ENCODE measurements around the gene PRODH.
A peak's percentile ranks its signal among the peaks of the same experiment; 100 is the strongest.
"Not testable (repeated sequence)": the region's sequence is repeated elsewhere in the genome, so short reads cannot be mapped to it uniquely, and the experiment has no call there.

The PRODH gene, protein sequence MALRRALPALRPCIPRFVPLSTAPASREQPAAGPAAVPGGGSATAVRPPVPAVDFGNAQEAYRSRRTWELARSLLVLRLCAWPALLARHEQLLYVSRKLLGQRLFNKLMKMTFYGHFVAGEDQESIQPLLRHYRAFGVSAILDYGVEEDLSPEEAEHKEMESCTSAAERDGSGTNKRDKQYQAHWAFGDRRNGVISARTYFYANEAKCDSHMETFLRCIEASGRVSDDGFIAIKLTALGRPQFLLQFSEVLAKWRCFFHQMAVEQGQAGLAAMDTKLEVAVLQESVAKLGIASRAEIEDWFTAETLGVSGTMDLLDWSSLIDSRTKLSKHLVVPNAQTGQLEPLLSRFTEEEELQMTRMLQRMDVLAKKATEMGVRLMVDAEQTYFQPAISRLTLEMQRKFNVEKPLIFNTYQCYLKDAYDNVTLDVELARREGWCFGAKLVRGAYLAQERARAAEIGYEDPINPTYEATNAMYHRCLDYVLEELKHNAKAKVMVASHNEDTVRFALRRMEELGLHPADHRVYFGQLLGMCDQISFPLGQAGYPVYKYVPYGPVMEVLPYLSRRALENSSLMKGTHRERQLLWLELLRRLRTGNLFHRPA

DNA sequence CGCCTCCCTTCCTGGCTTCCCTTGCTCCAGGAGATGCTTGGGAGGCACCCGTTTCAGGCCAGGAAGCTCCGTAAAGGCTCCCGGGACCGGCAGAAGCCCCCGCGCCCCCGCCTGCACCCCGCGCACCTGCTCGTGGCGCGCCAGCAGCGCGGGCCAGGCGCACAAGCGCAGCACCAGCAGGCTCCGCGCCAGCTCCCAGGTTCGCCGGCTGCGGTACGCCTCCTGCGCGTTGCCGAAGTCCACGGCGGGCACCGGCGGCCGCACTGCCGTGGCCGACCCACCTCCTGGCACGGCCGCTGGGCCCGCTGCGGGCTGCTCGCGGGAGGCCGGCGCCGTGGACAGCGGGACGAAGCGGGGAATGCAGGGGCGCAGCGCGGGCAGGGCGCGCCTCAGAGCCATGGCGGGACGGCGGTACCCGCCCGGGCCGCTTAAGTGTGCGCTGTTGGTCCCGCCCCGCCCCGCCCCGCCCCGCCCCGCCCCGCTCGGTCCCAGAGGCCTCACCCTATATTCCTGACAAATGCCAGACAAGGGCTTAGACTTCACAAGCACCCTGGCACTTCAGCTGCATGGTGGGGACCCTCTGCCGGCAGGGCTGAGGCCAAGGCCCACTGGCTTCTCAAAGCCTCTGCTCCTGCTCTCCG, at the start of gene PRODH:
TSS of gene PRODH (minus strand) at position 405 of the 641 bp plus-strand sequence. CDS start at position 399, 6 bp downstream.
- no peak for DNase-seq (ENCODE audit: low read depth in 3 of 3)

DNA sequence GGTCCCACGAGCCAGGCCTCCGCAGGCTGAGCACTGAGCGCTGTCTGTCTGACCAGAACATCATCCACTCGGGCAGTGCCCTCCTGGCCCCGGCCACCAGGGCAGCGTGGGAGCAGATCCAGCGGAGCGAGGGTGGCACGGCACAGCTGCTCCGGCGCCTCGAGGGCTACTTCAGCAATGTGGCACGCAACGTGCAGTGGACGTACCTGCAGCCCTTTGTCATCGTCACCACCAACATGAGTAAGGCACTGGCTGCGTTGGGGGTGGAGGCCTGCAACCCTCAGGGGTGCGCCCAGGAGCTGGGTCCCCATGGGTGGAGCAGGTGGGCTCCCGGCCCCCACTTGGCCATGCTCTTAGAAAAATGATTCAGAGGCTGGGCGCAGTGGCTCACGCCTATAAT, 49.7 kb upstream of the PRODH start:
- no peak for DNase-seq (ENCODE audit: low read depth in 3 of 3)

DNA sequence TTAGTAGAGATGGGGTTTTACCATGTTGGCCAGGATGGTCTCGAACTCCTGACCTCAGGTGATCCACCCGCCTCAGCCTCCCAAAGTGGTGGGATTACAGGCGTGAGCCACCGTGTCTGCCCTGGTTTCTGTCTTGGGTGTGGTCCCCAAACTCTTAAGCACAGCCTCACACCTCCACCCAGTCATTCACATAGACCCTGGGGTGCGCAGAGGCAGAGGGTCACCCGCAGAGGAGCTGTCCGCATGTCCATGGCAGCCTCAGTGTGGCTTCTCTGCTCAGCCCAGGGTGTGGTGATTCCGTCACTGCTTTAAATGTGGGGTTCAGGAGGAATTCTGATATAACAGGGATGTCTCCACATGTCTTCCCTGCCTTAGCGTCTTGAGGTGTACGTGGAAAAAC, 48.5 kb upstream of the PRODH start:
- DNase-seq (ENCODE audit: low read depth in 3 of 3) = no peak

DNA sequence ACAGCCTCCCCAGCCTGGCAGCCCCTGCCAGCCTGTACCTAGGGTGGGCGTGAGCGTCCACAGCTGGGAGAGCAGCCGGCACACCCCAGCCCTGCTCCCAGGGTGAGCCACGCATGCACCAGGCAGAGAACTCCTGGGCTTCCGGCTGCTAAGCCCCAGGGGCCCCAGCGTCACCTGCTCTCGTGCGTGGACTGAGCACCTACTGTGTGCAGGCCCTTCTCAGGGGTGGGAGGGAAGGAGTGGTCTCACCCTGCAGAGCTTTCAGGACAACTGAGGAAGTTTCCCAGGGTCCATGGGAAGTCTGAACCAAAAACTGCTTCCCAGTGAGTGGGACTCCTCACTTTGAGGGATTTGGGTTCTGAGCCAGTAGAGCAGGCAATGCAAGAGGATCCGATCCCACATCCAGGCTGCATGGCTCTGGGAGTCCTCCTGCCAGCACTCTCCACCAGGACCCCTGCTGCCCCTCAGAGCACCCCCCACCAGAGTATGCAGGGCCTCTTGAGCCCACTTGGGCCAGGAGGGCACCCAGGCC, 47.1 kb upstream of the PRODH start:
- no peak for DNase-seq (ENCODE audit: low read depth in 3 of 3)

DNA sequence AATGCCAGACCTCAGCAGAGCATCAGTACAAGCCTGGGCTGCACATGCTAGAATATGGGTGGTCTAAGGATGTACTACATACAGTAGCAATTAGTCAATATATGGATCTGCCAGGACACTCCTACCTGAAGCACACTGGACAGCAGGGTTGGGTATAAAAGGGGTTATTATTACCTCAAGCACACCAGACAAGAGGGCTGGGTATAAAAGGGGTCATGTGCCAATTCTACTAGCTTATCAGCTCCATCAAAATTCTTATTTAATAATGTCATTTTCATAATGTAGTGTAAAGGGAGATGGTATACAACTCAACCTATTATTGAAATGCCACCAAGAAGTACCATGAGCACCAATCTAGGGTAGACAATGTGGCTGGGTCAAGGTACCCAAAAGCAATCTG, 44.7 kb upstream of the PRODH start:
- DNase-seq (ENCODE audit: low read depth in 3 of 3) = no peak

DNA sequence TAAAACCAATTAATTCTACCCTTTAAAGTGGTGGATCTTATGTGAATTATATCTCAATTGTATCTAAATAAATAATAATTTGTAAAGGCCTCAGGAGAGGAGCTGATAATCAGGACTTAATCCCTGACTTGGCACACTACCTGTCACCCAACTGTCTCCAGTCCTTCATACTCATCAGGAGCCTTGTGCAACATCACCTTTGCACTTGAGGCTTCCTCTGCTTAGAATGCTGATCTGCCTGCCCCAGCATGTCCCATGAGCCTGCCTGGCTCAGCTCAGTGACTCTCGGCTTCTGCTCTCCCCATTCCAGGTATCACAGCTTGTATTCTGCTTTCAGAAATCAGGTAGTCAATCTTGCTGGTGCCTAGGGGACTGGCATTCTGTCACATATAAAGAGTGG, 43.9 kb upstream of the PRODH start:
- DNase-seq (ENCODE audit: low read depth in 3 of 3) = no peak

DNA sequence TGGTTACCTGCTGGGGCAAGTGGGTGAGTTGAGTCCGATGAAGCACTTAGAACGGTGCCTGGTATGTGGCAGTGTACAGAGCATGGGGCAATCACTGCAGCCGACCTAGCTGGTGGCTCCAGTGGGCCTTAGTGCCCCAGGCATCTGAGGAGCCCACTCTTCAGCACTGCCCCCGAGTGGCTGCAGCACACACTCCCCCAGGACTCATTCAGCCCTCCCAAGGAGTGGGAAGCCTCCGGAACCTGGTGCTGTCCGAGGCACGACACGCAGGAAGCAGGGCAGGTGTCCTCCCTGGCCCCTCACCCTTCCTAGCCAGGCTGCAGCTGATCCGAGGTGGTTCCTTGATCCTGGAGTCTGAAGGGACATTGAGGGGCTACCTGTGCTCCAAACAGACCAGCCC, 42.4 kb upstream of the PRODH start:
- no peak for DNase-seq (ENCODE audit: low read depth in 3 of 3)

DNA sequence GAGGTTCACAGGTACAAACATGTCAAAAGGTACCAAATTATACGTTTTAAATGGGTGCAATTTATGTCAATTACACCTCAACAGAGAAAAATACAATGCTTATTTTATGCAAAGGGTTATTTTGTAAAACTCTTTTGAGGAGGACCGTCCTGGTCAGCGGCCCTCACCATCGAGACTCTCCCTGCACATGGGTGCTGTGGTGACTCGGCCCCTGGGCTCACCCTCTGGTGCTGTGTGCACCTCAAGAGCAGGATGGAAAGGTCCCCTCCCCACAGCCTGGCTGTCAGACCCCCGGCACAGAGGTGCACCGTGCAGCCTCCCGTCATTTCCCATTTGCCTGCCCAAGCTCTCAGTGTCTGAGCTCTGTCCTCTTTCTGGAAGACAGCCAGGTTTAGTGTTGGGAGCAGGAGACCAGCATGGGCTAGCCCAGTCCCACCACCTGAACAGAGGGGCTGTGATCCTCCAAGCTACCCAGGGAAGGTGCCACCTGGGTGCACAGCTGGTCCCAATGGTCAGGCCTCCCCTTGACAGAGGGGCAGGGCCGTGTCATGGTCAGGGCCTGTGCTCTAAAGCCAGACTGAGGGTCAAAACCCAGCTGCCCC, 41.8 kb upstream of the PRODH start:
- no peak for DNase-seq (ENCODE audit: low read depth in 3 of 3)

DNA sequence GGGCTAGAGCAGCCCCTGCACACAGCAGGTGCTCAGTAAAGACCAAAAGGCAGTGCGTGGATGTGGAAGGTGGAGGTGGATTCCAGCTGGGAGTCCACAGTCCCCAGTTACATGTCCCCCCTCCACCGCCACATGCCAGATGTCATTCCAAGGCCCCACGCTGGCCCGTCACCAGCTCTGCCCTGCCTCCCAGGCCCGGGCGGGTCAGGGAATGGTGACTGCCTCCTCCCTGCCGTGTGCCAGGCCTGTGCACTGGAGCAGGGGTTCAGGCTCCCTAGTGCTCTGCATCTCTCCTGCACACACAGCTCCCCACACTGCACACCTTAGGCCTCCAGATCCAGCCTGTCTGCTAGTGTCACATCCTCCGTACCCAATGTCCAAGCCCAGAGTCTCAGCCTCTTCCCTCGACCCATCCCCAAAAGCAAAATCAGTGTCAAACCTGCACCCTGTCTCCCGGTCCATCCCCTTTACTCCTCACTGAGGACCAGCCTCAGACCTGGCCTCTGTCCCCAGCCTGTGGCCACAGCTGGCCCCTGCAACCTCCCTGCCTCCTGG, 40.2 kb upstream of the PRODH start:
- no peak for DNase-seq (ENCODE audit: low read depth in 3 of 3)

DNA sequence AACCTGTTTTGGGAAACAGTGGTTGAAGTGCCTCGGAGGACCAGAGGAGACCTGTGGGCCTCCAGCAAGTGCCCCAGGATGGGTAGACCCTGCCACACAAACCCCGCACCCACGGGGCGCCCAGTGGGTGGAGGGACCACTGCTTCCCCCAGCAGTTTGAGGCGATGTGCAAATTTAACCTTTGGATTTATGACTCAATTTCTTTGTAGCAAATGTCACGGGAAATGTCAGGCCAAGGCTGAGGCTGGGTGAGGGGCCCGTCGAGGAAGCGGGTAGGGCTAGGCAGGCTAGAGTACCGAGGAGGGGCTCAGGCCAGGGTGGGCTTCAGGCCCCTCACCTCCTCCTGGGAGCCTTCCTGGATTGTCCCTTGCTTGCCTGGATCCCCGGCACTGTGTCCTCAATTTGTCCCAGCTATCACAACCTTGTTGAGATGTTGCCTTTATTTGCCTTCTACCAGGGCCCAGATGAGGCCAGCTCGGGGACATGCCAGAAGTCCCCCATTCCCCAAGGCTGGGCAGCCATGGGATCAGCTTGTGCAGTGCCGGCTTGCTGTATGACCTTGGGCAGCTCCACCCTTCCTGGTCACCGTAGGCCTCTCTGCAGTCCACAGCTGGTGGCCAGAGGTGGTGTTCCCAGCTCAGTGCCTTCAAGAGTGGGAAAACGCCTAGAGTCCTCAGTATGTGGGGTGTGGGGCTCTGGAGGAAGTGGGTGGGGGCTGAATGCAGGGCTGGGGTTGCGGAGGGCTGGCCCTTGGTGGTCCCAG, 39.5 kb upstream of the PRODH start:
- DNase-seq (ENCODE audit: low read depth in 3 of 3) = no peak

DNA sequence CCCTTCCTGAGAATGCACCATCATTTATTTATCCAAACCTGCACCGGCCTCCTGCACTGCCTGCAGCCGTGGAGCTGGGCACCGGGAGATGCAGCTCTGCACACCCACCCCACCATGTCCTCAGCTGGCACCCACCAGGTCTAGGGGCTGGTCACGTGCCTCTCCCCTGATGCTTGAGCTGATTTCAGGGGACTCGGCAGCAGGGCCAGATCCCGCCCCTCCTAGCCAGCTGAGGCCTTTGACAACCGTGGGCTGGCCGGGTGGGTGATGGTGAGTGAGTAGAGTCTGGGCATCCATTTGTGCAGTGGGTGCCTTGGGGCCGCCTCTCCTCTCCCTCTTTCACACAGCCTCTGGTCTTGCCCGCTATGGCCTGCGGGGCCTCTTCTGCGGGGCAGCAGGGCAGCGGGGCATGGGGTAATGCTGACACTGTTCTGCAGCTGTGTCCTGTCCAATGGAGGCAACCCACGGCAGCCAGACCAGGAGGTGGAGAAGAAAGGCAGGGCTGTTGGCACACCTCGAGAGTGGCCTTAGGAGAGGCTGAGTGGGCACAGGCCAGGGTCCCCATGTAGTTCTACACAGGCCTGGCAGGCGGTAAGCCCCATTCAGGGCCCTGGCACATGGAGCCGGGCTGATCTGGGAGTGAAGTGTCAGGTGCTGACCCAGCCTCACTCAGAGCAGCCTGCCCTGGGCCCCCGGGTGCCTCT, 38.5 kb upstream of the PRODH start:
- no peak for DNase-seq (ENCODE audit: low read depth in 3 of 3)

DNA sequence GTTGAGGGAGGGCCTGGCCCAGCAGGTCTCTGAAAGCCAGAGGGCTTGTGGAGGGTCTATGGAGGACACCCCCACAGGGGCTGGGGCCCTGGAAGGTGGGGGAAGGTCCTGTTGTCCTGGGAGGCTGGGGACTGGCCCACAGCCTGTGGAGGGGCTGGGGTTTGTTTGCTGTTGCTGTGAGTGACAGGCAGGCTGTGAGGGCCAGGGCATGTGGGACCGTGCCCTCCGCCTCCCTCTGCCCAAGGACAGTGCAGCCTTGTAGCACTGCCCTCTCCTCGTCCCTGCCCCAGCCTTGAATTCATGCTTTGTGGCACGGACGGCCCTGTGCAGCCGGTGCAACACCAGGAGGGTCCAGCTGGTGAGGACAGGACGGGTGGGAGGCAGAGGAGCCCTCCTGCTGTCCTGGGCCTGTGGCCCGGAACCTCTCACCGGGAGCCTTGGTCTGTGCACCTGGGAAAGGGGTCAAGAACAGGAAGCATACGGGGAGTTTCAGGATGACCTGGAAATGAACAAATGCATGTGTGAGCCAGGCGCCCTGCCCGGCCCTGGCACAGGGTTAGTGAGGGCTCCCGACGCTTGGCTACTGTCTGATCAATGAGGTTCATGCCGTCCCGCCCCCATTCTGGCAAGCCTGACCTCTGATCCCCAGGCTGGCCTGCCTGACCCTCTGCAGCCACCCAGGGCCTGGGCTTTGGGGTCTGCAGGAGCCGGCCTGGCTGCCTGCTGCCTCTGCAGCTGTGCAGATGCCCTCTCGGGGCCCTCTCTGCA, 37.4 kb upstream of the PRODH start:
- DNase-seq (ENCODE audit: low read depth in 3 of 3) = no peak

DNA sequence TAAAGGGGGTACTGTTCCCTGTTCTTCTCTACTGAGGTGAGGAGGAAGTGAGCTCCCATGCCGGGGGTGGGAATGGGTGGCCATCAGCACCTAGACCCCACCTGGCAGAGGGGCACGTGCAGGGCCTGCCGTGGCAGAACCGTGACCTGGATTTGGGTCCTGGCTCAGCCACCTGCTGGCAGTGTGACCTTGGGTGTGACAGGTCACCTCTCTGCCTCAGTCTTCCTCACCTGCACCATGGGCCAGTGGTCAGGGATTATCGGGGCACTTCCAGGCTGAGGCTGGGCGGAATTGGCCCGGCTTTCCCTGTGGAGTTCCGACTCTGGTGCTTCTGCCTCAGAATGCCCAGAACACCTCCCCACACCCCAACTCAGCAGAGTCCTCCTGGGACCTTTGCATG, 36.5 kb upstream of the PRODH start:
- not testable (repeated sequence) for DNase-seq (ENCODE audit: low read depth in 3 of 3)

DNA sequence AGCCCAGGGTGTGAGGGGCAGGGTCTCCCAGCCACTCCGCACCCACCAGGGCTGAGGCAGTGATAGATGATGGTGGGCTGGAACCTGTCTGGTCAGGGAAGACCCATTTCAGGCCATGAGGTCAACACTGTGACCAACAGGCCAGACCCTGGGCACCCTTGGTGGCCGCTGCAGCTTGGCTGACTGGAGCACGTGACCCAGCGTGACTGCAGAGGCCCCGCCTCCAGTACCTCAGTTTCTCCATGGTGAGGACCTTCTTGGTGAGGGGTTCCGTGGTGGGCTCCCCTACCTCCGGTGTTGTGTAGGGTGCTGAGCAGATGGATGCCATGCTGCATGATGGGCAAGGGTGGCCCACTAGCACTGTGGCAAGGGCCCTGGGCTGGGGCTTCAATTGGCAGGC, 35.9 kb upstream of the PRODH start:
- not testable (repeated sequence) for DNase-seq (ENCODE audit: low read depth in 3 of 3)

DNA sequence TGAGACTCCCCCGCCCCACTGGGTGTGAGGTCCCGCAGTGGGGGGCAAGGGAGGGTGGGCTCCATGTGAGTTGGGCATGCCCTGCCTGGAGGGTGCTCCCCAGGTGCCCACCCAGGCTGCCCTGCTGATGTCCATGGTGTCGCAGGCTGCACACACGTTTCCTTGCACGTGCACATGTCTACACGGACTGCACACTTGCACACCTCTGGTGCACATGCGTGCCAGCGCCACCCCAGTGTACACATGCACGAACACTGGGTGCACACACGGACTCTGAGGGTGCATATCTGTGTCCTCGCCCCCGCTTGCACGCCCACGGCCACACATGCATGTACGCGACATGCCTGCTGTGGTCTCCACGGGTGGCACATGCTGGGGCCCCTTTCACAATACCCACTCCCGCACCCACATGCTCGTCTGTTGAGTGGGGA, 35.2 kb upstream of the PRODH start:
- DNase-seq (ENCODE audit: low read depth in 3 of 3) = no peak

DNA sequence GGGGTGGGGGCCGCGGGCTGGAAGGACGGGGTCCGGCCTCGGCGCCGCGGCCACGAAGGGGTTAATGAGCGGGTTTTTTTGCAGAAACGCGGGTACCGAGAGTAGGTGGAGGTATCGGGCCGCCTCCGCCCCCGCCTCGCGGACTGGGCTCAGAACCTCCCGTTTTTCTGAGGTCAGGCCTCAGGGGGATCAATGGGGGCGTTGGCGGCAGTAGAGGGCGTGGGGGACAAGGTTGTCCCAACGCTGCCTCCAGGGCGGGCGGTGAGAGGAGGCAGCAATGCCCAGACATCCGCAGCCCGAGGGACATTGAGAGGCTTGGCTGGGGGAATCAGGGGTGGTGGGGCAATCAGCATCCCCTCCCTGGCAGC, 34.8 kb upstream of the PRODH start:
- DNase-seq (ENCODE audit: low read depth in 3 of 3) = no peak

DNA sequence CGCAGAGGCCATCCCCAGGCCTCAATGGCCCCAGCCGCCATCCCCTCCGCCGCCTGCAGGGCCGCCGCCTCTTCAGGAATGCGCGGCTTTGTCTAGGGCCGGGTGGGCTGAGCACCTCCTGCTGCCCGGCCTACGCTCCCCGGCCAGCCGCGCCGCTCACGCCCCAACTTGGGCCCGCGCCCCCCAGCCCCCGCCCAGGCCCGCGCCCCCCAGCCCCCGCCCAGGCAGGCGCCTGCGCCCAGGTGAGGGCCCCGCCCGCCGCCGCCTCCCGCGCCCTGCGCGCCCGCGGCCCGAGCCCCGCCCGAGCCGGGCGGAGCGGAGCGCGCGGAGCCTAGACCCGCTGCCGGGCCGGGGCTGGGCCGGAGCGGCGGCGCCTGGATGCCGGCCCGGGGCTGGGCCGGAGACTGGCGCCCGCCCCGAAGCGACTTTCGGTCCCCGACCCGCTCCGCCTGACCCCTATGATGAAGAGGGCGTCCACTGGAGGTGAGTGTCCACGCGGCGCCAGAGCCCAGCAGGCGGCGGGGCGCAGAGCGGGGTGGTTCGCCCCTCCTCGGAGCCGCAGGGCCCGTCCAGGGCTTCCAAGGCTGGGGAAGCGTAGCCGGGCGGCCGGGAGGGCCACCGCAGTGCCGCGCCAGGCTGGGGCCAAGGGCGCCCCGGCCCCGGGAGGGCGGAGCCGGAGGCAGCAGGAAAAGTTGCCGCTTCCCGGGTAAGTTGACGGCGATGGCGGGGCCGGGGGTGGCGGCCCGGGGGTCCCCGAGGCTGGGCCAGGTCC, 34.3 kb upstream of the PRODH start:
- peak in 1 of 3 experiments; percentile 6 for DNase-seq (ENCODE audit: low read depth in 3 of 3)

DNA sequence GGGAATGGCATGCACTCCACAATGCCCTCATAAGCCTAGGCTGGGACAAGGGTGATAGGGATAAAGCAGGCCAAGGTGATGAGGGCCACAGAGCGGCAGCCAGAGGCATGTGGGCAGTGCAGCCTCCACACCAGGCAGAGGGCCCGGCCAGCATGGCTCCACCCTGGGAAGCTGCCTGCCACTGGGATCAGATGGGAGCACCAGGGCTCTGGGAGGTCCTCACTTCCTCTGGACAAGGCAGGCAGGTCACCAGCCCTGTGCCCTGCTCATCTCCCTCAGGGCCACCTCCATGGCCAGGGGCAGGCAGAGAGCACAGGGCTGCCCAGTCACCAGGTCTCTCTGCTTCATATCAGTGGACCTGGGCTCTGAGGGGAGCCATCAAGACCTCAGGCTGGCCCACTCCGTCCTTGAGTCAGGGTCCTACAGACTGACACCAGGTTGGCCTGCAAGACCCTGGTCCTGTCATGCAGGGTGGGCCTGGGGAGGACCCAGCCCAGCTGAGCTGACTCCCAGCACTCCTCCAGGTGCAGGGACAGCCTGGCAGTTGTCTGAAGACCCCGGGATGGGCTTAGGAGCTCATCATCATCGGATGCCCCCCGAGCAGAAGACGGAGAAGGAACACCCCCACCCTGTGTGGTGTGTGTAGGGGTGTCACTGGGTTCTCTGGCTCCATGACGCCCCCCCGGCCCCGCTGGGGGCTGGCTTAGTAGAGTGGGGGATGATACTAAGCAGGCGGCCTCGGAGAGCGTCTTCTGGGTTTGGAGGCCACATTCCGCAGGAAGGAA, 33.3 kb upstream of the PRODH start:
- not testable (repeated sequence) for DNase-seq (ENCODE audit: low read depth in 3 of 3)

Measured in stimulated activated CD4-positive, alpha-beta T cell treated with anti-CD3 and anti-CD28 coated beads, TNF-alpha, amount 100 ng/mL, for 24 hours (primary cell).